Activated CD4-positive, alpha-beta T cell treated with anti-CD3 and anti-CD28 coated beads for 4 hours (primary cell): ENCODE measurements around the gene DENR.
"Not testable (repeated sequence)": the region's sequence is repeated elsewhere in the genome, so short reads cannot be mapped to it uniquely, and the experiment has no call there.

Experiments
- DNase-seq, 2 donors: peaks; one replicate each; pipeline ENCODE4 v3.0.0-alpha.2; 2020

Gene DENR, protein sequence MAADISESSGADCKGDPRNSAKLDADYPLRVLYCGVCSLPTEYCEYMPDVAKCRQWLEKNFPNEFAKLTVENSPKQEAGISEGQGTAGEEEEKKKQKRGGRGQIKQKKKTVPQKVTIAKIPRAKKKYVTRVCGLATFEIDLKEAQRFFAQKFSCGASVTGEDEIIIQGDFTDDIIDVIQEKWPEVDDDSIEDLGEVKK

DNA sequence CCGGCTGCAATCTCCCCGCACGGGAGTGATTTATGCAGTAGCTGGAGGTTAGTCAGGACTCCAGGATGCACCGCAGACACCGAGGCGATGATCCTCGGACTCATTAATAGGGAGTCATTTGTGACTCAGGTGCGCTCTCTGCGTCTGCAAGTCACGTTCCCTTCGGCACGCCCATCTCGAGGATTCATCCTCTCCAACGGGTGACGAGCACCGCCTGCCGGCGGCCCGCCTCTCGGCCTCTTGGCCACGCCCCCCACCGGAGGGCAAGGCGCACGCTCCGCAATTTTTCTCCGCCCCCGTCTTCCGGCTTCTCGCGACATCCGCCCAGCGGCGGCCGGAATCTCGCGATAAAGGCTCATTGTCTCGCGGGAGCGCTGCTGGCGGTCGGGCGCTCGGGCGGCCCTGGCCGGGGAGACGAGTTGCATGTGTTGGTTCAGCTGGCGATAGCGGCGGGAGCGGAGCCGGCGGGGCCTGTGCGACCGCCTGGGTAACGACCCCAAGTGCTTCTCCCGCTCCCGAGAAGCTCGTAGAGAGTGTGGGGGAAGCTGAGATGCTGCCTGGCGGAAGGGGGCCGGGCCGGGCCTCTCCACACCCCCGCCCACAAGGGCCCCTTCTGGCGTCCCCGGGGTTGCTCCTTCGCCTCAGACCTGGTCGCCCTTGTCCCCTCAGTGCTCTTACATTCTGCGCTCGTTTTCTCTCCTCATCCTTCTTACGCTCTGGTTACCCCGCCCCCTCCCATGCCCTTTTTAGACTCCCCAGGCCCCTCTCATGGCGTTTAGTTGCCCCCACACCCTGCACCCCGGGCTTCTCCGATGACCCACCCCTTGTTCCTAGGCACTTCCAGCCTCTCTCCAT, at the start of gene DENR:
Gene DENR (plus strand): TSS at position 361 of the 855 bp plus-strand sequence. CDS start 878 bp downstream, outside the sequence.
- DNase-seq, result peak; percentile 99

DNA sequence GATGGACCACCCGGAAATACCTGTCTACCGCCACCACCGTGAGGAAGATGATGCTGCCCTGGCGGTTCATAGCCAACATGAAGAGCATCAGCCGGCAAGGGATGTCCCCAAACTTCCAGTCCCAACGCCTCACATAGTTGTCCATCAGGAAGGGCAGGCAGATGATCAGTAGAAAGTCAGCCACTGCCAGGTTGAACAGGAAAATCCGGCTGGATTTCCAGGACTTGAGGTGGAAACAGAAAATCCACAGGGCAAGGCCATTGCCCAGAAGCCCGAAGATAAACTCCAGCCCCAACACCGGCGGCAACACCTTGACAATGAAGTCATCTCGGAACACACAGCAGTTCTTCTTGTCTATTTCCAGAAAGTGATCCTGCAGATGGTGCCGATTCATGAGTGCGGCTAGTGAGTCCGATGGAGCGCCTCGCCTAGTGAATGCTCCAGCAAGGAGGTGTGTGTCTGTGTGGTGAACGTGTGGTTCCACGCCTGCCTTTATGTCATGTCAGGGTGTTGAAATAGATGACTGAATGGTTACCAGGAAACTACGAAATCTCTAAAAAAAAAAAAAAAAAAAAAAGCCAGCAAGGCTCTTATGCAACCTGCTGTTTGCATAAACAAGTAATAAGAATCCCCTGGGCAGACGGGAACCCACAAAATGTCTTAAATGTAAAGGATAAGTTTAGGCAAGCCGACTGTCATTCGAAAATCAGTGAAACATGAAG, 49.6 kb upstream of the DENR start, which contains the start of gene HCAR2:
Gene HCAR2 (minus strand): TSS at position 468 of the 722 bp plus-strand sequence. CDS start 74 bp downstream, at position 394.
- DNase-seq, result not testable (repeated sequence)

DNA sequence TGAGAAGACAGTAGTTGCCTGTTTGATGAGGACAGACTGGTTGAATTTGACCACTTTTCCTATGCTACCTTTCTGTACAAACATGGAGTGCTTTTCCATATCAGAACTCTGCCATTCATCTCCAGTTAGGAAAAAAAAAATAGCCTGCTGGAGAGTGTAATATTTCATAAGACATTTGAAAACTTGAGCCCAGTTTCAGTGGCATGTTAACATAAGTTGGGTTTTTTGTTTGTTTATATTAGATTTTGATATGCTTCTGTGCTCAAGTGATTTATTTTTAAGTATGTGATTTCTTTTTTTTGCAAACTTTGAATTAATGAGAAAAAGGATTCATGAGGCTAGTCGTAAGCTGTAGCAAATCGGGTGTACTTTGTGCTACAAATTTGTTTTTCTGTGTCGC, 48.8 kb upstream of the DENR start:
- DNase-seq, result not testable (repeated sequence)

DNA sequence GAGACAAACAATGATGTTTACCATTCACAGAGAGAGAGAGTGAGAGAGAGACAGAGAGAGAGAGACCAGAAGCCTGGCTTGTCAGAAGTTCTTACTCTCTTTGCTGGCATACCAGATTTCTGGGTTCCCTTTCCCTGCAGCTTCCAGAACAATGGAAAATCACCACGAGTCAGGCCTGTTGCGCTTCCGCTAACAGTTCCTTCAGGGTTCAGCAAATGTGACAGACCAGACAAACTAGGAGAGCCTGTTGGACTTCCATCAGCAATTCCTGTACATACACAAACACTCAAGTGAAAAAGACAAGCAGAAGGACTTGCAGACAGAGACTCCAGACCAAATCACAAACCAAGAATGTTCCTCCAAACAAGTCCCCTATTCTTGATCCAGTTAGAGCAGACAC, 43.3 kb upstream of the DENR start:
- DNase-seq, result not testable (repeated sequence)

DNA sequence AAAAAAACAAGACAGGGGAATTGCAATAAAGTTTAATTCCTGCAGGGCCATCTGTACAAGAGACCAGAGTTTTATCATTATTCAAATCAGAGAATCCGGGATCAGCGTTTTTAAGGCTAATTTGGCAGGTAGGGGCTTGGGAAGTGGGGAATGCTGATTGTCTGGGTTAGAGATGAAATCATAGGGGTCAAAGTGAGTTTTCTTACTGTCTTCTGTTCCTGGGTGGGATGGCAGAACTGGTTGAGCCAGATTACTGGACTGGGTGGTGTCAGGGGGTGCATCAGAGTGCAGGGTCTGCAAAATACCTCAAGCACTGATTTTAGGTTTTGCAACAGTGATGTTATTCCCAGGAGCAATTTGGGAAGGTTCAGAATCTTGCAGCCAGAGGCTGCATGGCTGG, 42.3 kb upstream of the DENR start:
- not testable (repeated sequence) for DNase-seq

DNA sequence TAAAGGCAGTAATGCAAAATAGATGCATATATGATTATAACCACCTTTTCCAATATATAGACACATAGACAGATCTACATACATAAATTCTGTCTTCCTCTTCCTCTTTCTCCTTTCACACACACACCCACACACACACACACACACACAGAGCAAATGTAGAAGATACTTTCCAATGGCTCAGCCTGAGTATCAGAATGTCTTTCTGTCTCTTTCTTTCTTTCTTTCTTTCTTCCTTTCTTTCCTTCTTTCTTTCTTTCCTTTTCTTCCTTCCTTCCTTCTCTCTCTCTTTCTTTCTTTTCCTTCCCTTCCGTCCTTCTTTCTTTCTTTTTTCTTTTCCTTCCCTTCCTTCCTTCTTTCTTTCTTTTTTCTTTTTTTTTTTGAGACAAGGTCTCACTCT, 41.4 kb upstream of the DENR start:
- DNase-seq, result not testable (repeated sequence)

DNA sequence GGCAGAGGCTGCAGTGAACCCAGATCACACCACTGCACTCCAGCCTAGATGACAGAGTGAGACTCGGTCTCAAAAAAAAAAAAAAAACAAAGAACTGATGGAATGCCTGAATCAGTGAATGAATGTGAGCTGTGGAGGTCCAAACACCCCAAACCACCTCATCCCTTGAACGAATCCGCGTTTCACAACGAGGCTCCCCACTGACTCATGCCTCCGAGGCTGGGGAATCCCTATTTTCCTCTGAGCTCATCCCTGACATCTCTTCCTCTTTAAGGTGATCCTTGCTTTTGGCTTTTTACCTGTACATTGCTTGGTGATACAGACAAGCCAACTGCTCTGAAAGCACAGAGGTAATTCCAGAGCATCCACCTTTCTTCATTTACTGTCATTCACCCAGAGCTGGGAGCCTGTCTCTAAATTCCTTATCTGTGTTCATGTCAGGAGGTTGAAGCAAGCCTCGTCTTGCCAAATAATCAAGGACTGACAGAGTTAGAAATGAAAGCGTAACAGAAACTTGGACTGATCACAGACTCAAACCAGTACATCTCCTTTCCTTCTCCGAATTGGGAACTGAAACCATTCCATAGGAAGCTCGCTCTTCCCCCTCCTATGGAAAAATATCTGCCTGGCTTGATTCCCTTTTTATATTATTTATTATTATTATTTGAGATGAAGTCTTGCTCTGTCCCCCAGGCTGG, 39.0 kb upstream of the DENR start:
- not testable (repeated sequence) for DNase-seq

DNA sequence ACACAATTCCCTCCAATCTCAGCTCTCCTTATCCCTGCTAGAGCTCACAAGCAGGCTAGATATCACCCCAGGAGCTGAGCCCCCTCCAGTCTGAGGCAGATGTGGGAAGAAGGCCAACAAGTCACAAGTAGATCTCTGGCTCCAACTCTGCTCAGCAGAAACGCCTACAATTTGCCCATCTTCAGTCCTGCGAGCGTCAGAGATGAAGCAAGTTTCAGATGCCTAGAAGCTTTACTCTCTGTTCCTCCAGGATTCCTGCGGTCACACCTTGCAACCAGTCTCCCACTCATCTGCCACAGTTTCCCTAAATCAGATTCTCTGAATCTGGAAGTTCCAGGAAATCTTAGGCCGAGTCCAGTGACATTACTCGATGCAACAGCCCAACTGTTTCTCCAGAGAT, 37.4 kb upstream of the DENR start:
- DNase-seq, result not testable (repeated sequence)

DNA sequence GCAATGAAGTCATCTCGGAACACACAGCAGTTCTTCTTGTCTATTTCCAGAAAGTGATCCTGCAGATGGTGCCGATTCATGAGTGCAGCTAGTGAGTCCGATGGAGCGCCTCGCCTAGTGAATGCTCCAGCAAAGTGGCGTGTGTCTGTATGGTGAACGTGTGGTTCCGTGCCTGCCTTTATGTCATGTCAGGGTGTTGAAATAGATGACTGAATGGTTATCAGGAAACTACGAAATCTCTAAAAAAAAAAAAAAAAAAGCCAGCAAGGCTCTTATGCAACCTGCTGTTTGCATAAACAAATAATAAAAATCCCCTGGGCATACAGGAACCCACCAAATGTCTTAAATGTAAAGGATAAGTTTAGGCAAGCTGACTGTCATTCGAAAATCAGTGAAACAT, 36.0 kb upstream of the DENR start, which contains the start of gene HCAR3:
Gene HCAR3 (minus strand): TSS at position 154 of the 400 bp plus-strand sequence. CDS start 74 bp downstream, at position 80.
- not testable (repeated sequence) for DNase-seq

DNA sequence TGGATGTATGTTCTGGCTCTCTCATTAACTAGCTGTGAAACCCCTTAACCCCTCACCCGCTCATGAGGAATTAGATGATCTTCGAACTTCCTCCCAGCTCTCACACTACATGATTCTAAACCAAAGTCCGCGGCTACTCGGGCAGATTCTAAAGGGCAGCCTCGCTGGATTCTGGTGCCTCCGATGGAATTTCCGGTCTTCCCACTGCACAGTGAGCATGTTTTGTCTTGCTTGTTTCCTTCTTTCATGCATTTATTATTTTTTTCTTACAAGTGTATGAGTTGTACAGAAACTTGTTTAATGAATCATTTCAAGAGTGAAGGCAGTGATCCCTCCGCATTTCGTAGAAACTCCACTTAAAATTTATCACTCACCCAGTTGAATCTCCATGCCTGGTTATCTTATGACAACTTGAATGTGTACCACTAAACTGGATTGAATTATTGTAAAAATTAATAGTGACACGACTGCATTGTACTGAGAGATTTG, 31.5 kb upstream of the DENR start:
- DNase-seq, result no peak

DNA sequence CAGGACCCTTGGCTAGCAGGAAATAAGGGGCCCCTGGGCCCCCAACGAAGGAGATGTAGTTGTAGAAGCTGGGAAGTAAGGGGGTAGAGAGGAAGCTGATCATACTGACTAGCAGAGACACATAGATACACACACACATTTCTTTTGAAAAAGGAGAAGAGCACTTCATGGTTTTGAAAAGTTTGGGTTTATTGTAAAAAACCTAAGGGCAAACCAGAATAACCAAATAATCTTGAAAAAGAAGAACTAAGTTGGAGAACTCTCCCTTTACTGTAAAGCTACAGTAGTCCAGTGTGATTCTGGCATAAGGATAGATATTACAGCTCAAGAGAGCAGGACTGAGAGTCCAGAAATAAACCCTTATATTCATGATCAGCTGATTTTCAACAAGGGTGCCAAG, 30.2 kb upstream of the DENR start:
- DNase-seq, result no peak

DNA sequence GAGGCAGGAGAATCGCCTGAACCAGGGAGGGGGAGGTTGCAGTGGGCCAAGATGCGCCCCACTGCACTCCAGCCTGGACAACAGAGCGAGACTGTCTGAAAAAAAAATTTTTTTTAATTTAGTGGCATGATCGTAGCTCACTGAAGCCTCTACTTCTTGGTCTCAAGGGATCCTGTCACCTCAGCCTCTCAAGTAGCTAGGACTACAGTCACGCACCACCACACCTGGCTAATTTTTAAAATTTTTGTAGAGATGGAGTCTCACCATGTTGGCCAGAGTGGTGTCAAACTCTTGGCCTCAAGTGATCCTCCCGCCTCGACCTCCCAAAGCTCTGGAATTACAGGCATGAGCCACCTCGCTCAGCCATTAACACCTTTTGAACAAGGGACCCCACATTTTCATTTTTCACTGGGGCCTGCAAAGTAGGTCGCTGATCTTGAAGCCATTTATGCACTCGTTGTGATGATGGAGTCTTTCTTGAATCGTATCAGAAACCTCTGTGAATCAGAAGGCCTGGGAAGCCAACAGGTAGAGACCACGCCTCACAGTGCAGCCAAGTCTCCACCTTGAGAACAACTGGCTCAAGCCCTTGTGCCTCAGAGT, 27.9 kb upstream of the DENR start:
- DNase-seq, result no peak

DNA sequence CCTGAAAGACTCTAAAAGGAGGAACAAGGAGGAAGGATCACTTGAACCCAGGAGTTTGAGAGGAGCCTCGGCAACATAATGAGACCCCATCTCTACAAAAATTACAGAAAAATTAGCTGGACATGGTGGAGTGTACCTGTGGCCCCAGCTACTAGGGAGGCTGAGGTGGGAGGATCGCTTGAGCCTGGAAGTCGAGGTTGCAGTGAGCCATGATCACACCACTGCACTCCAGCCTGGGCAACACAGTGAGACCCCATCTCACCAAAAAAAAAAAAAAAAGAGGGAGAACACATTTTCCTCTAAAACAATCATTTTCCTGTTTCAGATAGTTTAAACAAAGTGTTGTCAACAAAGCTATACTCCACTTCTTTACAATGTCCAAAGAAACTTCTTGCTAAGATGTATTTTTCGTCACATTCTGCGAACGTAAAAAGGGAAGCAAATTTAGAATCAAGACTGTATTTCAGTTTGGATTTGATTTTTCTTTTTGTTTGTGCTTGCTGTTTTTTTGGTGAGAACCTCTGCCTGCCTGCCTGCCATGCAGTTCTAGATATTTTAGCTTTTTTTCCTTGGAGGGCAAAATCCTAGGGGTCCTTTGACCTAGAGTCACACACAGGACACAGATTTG, 27.1 kb upstream of the DENR start:
- no peak for DNase-seq

DNA sequence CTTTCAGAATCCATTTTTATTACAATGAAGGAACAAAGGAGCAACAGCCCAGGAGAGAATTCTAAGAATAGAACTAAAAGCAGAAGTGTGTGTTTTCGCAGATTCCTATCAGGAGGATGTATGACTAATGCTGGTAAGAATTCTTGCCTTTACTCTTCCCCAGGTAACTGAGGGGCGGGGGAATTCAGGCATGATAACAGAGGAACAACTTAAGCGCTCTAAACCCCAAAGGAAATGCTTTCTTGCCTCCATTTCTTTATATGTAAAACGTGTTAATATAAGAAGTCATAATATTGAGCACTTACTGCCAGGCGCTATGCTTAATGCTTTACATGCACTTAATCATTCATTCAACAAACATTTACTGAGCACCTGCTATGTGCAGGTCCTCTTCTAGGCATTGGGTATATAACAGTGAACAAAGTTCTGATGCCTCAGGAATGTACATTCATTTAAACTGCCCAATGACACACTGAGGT, 26.5 kb upstream of the DENR start:
- peak; percentile 46 to 50 for DNase-seq

DNA sequence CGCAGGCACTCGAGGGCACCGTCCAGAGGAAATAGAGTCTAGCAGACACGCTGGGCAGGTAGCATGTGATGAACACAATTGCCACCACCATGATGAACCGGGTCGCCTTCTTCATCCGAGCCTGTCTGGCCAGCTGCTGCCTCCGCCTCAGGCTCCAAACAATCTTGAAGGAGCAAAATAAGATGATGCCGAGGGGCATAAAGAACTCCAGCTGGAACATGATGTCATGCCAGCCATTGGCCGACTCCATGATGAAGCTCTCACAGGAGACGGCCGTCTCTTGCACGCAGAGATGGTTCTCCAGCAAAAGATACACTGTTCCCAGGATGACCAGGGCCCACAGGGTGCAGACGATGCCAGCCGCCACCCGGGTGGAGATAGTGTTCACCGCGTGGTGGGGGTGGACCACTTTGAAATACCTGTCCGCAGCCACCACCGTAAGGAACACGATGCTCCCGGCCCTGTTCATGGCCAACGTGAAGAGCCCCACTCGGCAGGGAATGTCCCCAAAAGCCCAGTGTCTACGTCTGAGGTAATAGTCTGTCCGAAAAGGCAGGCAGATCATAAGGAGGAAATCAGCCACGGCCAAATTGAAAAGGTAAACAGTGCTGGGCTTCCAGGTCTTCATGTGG, 22.9 kb upstream of the DENR start:
- DNase-seq, result no peak

DNA sequence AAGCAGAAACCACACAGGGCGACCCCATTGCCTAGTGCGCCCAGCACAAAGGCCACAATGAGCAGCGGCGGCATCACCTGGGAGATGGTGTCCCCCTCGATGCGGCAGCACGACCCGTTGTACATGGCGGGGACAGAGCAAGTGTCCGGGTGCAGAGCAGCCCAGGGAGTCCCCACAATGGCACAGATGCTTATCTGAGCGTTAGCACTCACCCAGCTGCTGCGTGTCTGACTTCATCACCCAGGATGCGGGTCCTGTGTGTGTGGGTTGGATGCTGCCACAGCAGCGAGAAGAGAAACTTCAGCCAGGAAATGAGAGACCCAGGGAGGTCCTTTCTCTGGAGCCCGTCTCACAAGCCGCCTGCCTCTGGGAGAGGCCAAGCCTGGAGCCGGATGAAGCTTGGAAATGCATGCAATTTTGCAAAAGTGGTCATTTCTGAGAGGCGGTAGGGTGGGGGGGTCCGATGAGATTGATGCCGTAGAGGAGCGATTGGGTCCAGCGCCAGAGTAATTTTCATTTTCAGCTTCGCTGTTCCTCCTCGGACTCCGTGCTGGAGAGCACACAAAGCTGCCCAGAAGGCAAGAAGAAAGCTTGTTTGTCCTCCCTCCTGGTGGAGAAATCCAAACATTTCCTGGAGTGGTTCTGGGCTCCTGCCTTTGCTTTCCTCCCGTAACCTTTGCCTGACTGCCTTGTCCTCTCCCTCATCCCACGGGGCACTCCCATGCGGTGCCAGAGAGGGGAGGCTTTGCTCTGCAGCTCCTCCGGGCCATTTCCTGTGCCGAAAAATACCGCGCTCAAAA, 22.2 kb upstream of the DENR start, which contains the start of gene HCAR1:
Gene HCAR1 (minus strand): TSS at position 630 of the 800 bp plus-strand sequence. CDS start 505 bp downstream, at position 125.
- peak; percentile 40 to 49 for DNase-seq

DNA sequence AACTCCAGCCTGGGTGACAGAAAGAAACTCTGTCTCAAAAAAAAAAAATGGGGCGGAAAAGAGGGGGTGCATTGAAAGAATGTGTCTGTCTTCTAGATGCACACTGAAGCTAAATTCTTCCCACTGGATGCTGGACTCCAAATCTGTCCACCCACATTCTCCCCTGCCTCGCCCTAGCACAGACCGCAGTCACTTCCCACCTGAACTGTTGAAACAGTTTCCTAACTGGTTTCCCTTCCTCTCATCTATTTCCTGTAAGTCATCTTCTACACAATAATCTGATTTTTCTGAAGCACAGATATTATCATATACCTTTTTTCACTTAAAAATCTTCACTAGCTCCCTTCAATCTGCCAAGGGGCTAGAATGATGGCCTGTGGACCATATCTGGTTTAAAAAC, 20.5 kb upstream of the DENR start:
- DNase-seq, result peak in 1 of 2 donors; percentile 52

DNA sequence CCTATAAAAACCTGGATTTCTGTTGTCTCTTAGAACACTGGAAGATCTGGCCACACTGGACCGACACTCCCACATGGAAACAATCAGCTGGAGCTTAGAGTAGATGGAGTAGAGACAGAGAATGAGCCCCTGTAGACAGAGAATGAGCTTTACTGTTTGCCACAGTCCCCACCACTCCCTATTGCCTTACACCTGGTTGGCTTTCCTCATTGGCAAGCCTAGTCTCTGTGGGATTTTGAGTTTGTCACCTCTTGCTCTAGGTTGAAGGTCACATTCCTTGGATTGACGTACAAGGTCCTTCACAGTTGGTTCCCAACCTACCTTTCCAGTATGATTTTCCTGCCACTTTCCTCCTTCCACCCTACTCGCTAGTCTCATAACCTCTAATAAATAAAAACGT, 20.0 kb upstream of the DENR start:
- DNase-seq, result no peak

DNA sequence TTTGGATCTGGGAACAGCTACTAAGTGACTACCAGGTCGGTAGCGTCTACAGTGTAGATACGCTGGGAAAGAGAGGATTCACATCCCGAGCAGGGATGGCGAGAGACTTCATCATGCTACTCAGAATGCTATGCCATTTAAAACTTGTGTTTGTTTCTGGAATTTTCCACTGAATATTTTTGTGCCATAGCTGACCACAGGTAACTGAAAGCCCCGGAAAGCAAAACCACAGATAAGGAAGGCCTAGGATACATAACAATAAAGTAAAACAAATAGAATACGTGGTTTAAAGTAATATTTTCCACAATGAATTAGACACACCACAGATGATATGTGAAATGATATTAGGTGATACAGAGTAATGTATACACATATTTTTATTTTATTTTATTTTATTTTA, 14.1 kb upstream of the DENR start:
- DNase-seq, result no peak

DNA sequence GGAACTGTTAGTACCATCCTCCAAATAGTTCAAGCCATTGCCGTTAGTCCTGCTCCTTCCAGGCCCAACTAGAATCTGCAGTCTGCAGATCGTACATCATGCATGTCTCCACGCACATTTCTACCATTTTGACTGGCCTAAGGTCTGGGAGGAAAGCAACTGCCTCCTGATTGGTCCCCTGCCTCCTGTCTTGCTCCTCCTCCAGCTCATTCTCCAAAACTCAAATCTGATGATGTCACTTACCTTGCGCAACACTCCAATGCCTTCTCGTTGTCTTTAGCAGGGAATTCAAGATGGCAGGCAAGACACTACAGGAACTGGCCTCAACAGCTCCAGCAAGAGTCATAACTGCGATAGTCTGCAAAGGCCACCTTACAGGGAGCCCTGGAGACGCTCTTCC, 12.3 kb upstream of the DENR start:
- DNase-seq, result no peak
